GM18861 (cell line): ENCODE data around the gene MAML3.

Source experiments
- ATAC-seq: cut with Tn5 transposase; IDR thresholded peaks from one replicate; pipeline ENCODE4 v1.9.1; 2021; ENCODE audit not compliant: unreplicated experiment

The MAML3 gene

GRCh38 chr4:140127422-140127821 is 26.6 kb downstream of the MAML3 start:
- no peak for ATAC-seq

- ATAC-seq = no peak
Observed at GRCh38 chr4:140126261-140126660, 27.7 kb downstream of the MAML3 start.

GRCh38 chr4:140125374-140125773 is 28.6 kb downstream of the MAML3 start:
- ATAC-seq = no peak

- ATAC-seq = no peak
Observed at GRCh38 chr4:140123666-140124377, 30.2 kb downstream of the MAML3 start.

DNA sequence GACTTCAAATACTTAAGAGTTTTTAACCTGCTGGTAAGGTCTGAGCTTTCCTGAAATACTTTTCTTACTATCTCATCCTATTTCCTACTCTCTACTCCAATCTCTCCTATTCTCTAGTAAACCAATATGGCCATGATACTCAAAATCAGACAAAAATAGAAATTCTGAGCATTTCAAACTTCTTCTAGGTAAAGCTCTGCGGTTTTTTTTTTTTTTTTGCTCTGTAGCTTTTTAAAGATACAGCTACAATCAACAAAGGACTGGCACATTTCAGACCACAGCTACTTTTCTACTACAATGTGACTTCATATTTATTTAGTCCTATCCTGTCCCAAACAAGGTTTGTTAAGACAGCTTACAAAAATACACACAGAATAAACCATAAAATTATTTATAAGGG is 31.1 kb downstream of the MAML3 start:
- no peak for ATAC-seq

- ATAC-seq = no peak
Observed at GRCh38 chr4:140121646-140122045, 32.3 kb downstream of the MAML3 start.

GRCh38 chr4:140118931-140119640 is 34.9 kb downstream of the MAML3 start:
- no peak for ATAC-seq

- ATAC-seq = no peak
Observed at GRCh38 chr4:140117947-140118346, 36.0 kb downstream of the MAML3 start.

DNA sequence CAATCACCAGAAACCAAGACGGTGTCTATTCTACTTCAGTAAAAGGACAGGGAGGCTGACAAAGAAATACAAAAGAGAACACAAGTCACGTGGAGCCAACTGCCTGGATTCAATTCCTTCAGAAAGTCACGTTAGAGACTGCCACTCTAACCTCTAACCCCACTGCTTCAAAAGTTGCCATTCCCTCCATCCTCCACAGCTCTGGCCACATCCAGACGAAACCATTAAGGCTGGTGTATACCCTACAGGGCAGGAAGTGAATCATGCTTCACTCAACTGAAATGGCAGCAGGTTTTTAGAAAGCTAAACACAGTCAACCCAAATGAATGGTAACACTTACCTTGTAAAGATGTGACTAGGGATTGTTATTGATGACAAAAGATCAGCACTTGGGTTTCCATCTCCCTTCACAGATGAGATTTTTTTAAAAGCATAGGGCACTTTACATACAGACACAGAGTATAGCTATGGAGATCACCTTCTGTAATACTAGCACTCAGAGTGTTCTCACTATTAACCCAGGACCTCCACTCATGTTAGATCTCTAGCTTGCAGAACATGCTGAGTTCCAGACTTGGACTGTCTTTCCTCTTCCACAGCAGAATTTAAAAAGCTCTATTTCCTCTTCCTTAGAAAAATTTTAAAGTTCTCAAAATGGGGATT is 37.4 kb downstream of the MAML3 start:
- no peak for ATAC-seq

DNA sequence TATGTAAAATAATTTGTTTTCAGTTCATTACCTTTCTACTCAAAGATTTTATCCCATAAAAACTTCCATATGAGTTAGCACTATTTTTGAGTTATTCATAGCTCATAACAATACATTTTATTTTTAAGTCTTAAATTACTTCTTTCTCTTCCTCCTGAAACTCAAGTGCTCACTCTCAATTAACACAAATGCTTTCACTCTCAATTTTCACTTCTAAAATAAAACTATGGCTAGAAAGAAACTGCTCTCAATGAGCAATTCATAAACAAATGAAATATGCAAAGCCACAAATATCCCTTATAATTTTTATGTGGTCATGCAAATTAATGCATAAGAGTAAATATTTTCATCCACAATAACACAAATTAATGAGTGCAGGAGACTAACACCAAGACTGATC is 38.8 kb downstream of the MAML3 start:
- peak; percentile 58 for ATAC-seq

DNA sequence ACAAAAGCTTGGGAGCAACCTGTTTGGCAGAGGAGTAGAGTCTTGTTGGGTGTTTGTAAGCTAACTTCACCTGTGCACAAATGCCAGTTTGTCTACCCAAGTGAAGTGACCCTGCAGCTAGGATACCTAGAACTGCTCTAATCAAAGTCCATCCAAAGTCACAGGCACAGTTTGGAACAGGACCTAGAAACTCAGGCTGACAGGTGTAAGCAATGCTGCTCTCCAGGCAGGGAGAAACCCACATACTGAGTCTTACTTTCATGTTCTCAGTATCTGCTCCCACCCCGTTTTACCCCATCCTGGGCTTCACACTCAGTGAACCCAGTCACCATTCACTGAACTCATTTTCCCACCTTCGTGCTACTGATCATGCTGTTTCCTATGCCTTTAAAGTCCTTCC is 40.3 kb downstream of the MAML3 start:
- no peak for ATAC-seq

GRCh38 chr4:140112576-140112975 is 41.4 kb downstream of the MAML3 start:
- ATAC-seq = no peak

GRCh38 chr4:140111256-140111655 is 42.7 kb downstream of the MAML3 start:
- no peak for ATAC-seq

DNA sequence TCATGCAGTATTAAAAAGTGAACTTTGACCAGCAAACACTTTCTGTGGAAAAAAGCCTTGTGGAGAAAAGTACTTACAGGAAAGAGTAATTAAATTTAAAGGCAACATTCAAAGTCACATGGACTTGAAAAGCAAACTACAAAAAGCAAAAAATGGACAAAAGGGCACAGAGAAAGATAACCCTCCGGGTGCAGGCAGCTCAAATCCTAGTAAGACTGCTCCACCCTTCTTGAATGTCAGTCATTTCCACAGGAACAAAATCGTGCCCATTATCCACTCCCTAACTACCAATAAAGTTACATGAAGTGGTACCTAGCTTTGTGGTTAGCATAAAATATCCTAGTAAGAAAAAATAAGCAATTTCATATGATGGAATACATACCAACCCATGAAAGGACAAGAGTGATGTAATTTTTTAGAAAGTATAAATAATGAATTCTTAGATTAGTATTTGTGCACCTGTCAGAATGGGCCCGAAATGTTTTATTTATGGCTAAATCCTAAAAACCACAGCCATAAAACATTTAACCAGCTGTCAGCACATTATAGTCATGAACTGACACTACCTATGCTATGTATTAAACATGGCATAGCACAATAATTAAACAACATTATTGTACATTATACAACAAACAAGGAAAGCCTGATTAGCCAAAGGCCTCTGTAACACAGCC is 43.3 kb downstream of the MAML3 start:
- no peak for ATAC-seq

DNA sequence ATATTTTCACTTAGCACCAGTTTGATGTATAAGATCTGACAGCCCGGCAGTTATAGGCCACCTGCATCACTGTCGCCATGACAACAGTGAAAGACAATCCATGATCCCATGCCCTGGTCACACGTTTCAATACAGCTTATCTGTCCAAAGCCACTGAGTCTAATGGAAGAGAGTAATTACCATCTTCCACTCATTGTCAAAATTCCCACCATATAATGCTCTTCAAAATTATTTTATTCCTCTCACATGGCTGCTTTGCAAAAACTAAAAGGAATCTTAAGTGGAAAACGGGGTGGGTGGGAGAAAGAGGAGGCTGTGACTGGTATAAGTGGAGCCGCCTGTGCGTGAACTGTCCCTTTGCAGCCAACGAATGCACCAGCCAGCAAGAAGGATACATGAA is 44.2 kb downstream of the MAML3 start:
- ATAC-seq = no peak

DNA sequence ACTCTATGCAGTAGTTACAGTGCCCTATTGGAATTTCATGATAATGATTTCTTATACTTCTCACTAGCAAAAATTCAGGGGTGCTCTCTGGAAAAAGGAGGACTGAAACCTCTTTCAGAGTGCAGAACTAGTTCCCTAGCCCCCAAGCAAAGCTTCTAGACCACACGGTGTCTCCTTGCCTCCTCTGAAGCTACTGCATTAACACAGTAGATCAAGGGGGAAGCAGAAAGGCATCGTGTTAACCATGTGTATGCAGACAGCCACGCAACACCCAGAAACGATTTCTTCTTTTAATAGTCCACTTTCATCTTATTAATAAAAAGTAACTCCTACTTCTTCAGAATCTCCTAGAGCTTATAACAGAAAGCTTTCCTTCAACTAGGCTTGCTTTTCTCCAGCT is 44.7 kb downstream of the MAML3 start:
- no peak for ATAC-seq

DNA sequence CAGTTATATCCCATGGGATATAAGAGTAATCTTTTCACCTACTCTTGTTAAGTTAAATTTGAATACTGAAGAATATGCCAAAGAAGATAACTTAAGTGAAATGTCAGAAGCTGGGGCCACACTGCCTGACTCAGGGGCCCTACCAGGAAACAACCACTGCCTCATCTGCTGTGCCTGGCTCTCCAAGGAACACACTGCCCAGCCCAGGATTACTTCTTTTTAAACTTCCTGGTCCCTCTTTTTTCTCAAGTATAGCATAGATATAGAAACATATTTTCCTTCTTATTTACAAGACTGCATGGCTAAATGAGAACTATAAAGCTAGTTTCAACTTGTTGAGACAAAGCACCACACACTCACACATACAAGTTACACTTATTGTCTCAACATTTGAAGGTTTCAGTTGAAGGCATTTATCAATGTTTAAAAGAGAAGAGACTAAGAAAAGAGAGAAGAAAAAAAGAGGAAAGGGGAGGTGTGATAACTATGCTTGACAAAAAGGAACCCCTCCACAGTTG is 45.2 kb downstream of the MAML3 start:
- ATAC-seq = no peak

DNA sequence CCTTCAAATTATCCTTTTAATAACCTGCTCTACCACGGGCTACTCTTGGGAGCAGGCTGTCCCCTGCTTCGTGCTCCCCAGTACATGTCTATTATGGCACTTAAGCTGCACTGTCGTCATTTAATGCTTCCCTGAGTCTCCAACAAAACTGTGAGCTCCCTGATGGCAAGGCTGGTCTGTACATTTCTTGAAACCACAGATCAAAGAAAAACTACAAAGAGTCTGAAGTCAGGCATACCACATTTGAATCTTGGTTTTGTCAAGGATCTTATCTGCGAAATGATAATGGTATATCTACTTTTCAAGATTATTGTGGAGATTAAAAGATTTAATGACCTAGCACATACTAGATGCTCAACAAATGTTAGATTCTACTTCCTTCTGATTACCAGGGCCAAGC is 45.7 kb downstream of the MAML3 start:
- no peak for ATAC-seq

DNA sequence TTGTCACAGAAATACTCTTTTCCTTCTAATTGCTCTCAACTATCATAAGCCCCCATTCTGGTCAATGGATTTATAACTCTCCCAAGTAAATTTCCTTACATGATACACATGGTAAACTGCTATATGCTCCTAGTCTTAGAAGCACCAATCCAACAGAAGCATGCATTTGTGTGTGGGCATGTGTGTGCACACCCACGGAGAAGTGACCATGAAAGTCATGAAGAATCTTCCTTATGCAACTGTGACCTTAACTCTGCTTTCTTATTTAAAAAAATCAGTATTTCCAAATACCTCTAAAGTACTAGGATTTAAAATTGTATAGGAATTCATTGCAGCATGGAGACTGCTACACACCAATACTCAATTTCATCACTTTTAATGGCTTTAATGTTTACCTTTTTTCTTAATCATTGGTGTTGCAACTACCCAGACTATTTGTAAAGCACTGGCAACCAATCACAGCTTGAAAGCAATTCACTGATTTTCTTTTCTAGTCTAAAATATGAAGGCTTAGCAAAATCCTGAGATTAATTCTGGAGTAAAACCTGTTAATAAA is 47.6 kb downstream of the MAML3 start:
- ATAC-seq = no peak

GRCh38 chr4:140105436-140105835 is 48.5 kb downstream of the MAML3 start:
- no peak for ATAC-seq

DNA sequence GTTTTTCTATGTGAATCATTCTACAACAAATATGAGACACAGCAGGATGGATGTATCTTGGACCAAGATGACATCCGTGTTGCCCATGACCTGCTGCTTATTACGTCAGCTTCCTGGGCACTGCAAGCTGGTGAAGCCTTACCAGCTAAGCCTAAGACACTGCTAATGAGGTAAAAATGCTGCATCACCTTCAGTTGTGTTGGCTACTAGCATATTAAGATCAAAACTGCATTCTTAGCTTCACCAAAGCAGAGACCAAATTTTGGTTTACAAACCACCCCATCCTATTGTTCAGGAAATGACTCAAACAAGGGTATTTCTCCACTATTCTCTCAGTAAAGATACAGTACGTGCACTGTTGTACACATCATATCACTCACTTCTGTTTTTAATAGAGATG is 50.3 kb downstream of the MAML3 start:
- peak; percentile 79 for ATAC-seq
